HEK293T (cell line): Measurements from ENCODE around the gene BBS1.

Experiments
- BHLHE40 ChIP-seq: fragments of 450-650 bp; IDR thresholded peaks from 2 replicates; pipeline ENCODE4 v1.6.1; 2016; ENCODE audit warnings: mild to moderate bottlenecking, moderate library complexity, borderline replicate concordance
- FOXA1 ChIP-seq: fragments of 450-650 bp; IDR thresholded peaks from 2 replicates; pipeline ENCODE4 v1.6.1; 2016; ENCODE audit warnings: mild to moderate bottlenecking
- FOXM1 ChIP-seq: fragments of 450-650 bp; IDR thresholded peaks from 2 replicates; pipeline ENCODE4 v1.6.1; 2017; ENCODE audit warnings: mild to moderate bottlenecking, borderline replicate concordance
- TARDBP ChIP-seq: fragments of 450-650 bp; IDR thresholded peaks from 2 replicates; pipeline ENCODE4 v1.6.1; 2016

GRCh38 chr11:66465373-66466224, 44.8 kb upstream of the BBS1 start:
- no peak for TF ChIP-seq BHLHE40
- TF ChIP-seq FOXM1: no peak
- no peak for TF ChIP-seq TARDBP
- no peak for TF ChIP-seq FOXA1
